A549 (cell line): ENCODE data around the gene GNAI2.

Source experiments
- BHLHE40 ChIP-seq: IDR thresholded peaks from 2 replicates; pipeline ENCODE4 v1.6.1; 2012; ENCODE audit warnings: low read depth, low read length, inconsistent platforms
- CBX2 ChIP-seq: fragments of 200-600 bp; sonication (generic); IDR thresholded peaks from 2 replicates; pipeline ENCODE4 v1.6.1; 2016; ENCODE audit warnings: low read depth, mild to moderate bottlenecking, borderline replicate concordance
- CEBPB ChIP-seq, 2 experiments: fragments of >200 bp in 1 of 2; sonication (Bioruptor Twin) in 1 of 2; formaldehyde crosslinking in 1 of 2; IDR thresholded peaks; 2 replicates each; pipeline ENCODE4 v1.6.1; 2012 to 2016
- CHD2 ChIP-seq: fragments of 150-350 bp; IDR thresholded peaks from 2 replicates; pipeline ENCODE4 v1.6.1; 2014; ENCODE audit warnings: low read length; ENCODE audit not compliant: partially characterized antibody
- EP300 ChIP-seq, 2 experiments: fragments of >200 bp; sonication (Bioruptor Twin); formaldehyde crosslinking; IDR thresholded peaks; 2 replicates in 1 of 2; 3 replicates in 1 of 2; pipeline ENCODE4 v1.6.1; 2016 to 2017
- KDM1A ChIP-seq: fragments of 200-600 bp; sonication (generic); IDR thresholded peaks from 2 replicates; pipeline ENCODE4 v1.6.1; 2016; ENCODE audit warnings: low read depth, mild to moderate bottlenecking
- NR3C1 ChIP-seq: fragments of >200 bp; sonication (Bioruptor Twin); formaldehyde crosslinking; IDR thresholded peaks from 3 replicates; pipeline ENCODE4 v1.6.1; 2017
- POLR2A ChIP-seq: IDR thresholded peaks from 2 replicates; pipeline ENCODE4 v1.6.1; 2012; ENCODE audit warnings: mild to moderate bottlenecking, low read length
- RCOR1 ChIP-seq: fragments of 150-350 bp; IDR thresholded peaks from 2 replicates; pipeline ENCODE4 v1.6.1; 2014; ENCODE audit warnings: antibody characterized with exemption, low read length, low read depth
- RFX5 ChIP-seq: fragments of 450-650 bp; IDR thresholded peaks from 2 replicates; pipeline ENCODE4 v1.7.1; 2014; ENCODE audit warnings: antibody characterized with exemption, mild to moderate bottlenecking, moderate library complexity
- SMC3 ChIP-seq: fragments of >200 bp; sonication (Bioruptor Twin); formaldehyde crosslinking; IDR thresholded peaks from 3 replicates; pipeline ENCODE4 v1.6.1; 2018; ENCODE audit warnings: inconsistent platforms
- SREBF2 ChIP-seq: fragments of 450-650 bp; IDR thresholded peaks from 2 replicates; pipeline ENCODE4 v1.6.1; 2014; ENCODE audit warnings: mild to moderate bottlenecking, moderate library complexity
- TF ChIP-seq, protein P1 (sequence below): fragments of >200 bp; sonication (Bioruptor Twin); formaldehyde crosslinking; IDR thresholded peaks from 3 replicates; pipeline ENCODE4 v1.5.1; 2016

DNA sequence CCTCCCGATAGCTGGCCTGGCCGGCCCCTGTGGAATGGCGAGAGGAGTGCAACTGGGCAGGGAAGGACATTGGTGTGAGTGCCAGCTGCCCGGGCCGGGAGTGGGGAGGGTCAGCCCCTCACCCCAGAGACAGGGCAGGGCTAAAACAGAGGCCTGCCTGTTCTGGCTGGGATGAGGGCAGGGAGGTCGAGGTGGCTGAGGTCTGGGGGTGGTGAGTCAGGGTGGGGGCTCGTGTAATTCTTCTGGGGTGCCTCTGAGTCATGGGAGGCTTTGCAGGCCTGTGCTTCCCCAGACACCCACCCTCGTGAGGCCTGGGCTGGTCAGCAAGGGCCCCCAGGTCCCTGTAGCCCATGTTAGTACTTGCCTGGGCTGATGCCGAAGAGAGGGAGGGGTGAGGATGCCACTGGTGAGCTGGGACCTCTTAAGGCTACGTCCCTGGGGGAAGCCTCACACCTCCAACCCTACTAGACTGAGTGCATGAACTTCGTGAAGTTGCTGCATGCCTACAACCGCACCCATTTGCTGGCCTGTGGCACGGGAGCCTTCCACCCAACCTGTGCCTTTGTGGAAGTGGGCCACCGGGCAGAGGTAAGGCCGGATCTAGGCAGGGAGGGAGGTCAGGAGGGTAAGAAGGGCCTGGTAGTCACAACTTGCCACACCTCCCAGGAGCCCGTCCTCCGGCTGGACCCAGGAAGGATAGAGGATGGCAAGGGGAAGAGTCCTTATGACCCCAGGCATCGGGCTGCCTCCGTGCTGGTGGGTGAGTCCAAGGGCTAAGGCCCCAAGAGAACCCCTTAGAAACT is 34.6 kb downstream of the GNAI2 start:
- TF ChIP-seq, protein P1, sequence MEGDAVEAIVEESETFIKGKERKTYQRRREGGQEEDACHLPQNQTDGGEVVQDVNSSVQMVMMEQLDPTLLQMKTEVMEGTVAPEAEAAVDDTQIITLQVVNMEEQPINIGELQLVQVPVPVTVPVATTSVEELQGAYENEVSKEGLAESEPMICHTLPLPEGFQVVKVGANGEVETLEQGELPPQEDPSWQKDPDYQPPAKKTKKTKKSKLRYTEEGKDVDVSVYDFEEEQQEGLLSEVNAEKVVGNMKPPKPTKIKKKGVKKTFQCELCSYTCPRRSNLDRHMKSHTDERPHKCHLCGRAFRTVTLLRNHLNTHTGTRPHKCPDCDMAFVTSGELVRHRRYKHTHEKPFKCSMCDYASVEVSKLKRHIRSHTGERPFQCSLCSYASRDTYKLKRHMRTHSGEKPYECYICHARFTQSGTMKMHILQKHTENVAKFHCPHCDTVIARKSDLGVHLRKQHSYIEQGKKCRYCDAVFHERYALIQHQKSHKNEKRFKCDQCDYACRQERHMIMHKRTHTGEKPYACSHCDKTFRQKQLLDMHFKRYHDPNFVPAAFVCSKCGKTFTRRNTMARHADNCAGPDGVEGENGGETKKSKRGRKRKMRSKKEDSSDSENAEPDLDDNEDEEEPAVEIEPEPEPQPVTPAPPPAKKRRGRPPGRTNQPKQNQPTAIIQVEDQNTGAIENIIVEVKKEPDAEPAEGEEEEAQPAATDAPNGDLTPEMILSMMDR: no peak
- TF ChIP-seq SREBF2: no peak
- TF ChIP-seq NR3C1: no peak
- TF ChIP-seq RCOR1: no peak
- no peak for TF ChIP-seq RFX5
- no peak for TF ChIP-seq POLR2A
- TF ChIP-seq BHLHE40: no peak
- no peak for TF ChIP-seq SMC3
- no peak for TF ChIP-seq CBX2
- no peak for TF ChIP-seq KDM1A
- no peak for TF ChIP-seq CHD2
- no peak for TF ChIP-seq CEBPB (IDR thresholded peaks at IDR 0.05)
- no peak for TF ChIP-seq EP300 (IDR thresholded peaks at IDR 0.05)
